SK-N-SH (cell line): Measurements from ENCODE around the gene DIPK1C. TPM values are rescaled to one million over a fixed set of nuclear protein-coding genes. Genes with fewer than 3 reads are reported as not detected.

Experiments
- CTCF ChIA-PET: fragments of 300-600, 350-600 bp; formaldehyde crosslinking; extraction: SDS; loops from one replicate; lab custom pipeline; 2021; lab: Yijun Ruan, JAX
- POLR2A ChIA-PET: fragments of 350-600 bp; sonication (Branson Sonifier 250); formaldehyde crosslinking; extraction: SDS; loops from one replicate; lab custom pipeline; 2020; ENCODE audit warnings: antibody characterized with exemption, inconsistent platforms; lab: Yijun Ruan, JAX
- DNase-seq: peaks from one replicate; pipeline ENCODE4 v3.0.0; 2012
- H2AFZ ChIP-seq: fragments of 200-600 bp; sonication (generic); 2 replicates; pipeline ENCODE4 v1.8.1; 2016; ENCODE audit warnings: antibody characterized with exemption, mild to moderate bottlenecking, low read depth
- H3F3A ChIP-seq: fragments of 200-600 bp; sonication (generic); replicated peaks from 2 replicates; pipeline ENCODE3; 2016; ENCODE audit warnings: antibody characterized with exemption, mild to moderate bottlenecking; ENCODE audit not compliant: insufficient read depth
- H3K27ac ChIP-seq, 2 experiments: fragments of 200-500 bp in 1 of 2; fragments of 200-600 bp in 1 of 2; sonication (Bioruptor generic) in 1 of 2; sonication (generic), shearing (Covaris generic) in 1 of 2; 2 replicates each; pipeline versions ENCODE4 v1.5.1 to v1.6.1; 2014 to 2016; ENCODE audit warnings: low read depth in 2 of 2, inconsistent platforms in 1 of 2, low read length in 1 of 2, mild to moderate bottlenecking in 1 of 2, mixed read lengths in 1 of 2
- H3K27me3 ChIP-seq: fragments of 200-600 bp; sonication (generic), shearing (Covaris generic); 2 replicates; pipeline ENCODE4 v1.6.1; 2016; ENCODE audit warnings: mixed run types; ENCODE audit not compliant: insufficient read depth
- H3K36me3 ChIP-seq, 2 experiments: fragments of 200-500 bp in 1 of 2; fragments of 200-600 bp in 1 of 2; sonication (Bioruptor generic) in 1 of 2; sonication (generic) in 1 of 2; replicated peaks in 1 of 2; 2 replicates each; pipeline versions ENCODE3 to v1.5.1; 2014 to 2016; ENCODE audit warnings: low read length in 1 of 2, mild to moderate bottlenecking in 1 of 2; ENCODE audit not compliant: insufficient read depth in 2 of 2, control insufficient read depth in 1 of 2
- H3K4me1 ChIP-seq, 2 experiments: fragments of 200-500 bp in 1 of 2; fragments of 200-600 bp in 1 of 2; sonication (Bioruptor generic) in 1 of 2; sonication (generic), shearing (Covaris generic) in 1 of 2; 2 replicates each; pipeline versions ENCODE4 v1.5.1 to v1.6.1; 2014 to 2016; ENCODE audit warnings: low read depth in 1 of 2, low read length in 1 of 2, mixed run types in 1 of 2; ENCODE audit not compliant: insufficient read depth in 2 of 2, control insufficient read depth in 1 of 2
- H3K4me2 ChIP-seq: fragments of 200-600 bp; sonication (generic), shearing (Covaris generic); 2 replicates; pipeline ENCODE4 v1.6.1; 2017; ENCODE audit warnings: mixed run types
- H3K4me3 ChIP-seq, 2 experiments: fragments of 200-500 bp in 1 of 2; fragments of 200-600 bp in 1 of 2; sonication (Bioruptor generic) in 1 of 2; sonication (generic), shearing (Covaris generic) in 1 of 2; 2 replicates each; pipeline versions ENCODE4 v1.5.1 to v1.8.1; 2014 to 2016; ENCODE audit warnings: low read depth in 2 of 2, inconsistent platforms in 1 of 2, low read length in 1 of 2, mild to moderate bottlenecking in 1 of 2, mixed read lengths in 1 of 2, moderate library complexity in 1 of 2
- H3K79me2 ChIP-seq: fragments of 200-600 bp; sonication (generic); 2 replicates; pipeline ENCODE4 v1.8.1; 2017; ENCODE audit warnings: mild to moderate bottlenecking; ENCODE audit not compliant: insufficient read depth
- H3K9ac ChIP-seq: fragments of 200-600 bp; sonication (generic); 2 replicates; pipeline ENCODE4 v1.6.1; 2017; ENCODE audit warnings: mixed run types
- H3K9me2 ChIP-seq: fragments of 200-600 bp; sonication (generic); 2 replicates; pipeline ENCODE4 v1.6.1; 2017; ENCODE audit warnings: mixed run types
- H3K9me3 ChIP-seq: fragments of 200-600 bp; sonication (generic); 2 replicates; pipeline ENCODE4 v1.6.1; 2017; ENCODE audit warnings: mixed run types, mild to moderate bottlenecking, moderate library complexity
- H4K20me1 ChIP-seq: fragments of 200-600 bp; sonication (generic); 2 replicates; pipeline ENCODE4 v1.6.1; 2017; ENCODE audit warnings: mild to moderate bottlenecking, mixed run types; ENCODE audit not compliant: insufficient read depth
- EP300 ChIP-seq, 2 experiments: IDR thresholded peaks; 2 replicates each; pipeline versions ENCODE4 v1.4.0 to v1.6.1; 2012; ENCODE audit warnings: borderline replicate concordance in 1 of 2, low read depth in 1 of 2, low read length in 1 of 2
- GABPA ChIP-seq: IDR thresholded peaks from 2 replicates; pipeline ENCODE4 v1.4.0; 2012; ENCODE audit warnings: low read depth, mild to moderate bottlenecking
- GATA2 ChIP-seq: sonication (generic); formaldehyde crosslinking; IDR thresholded peaks from 2 replicates; pipeline ENCODE4 v1.5.0; 2020; ENCODE audit warnings: mild to moderate bottlenecking, missing genetic modification reagents
- JUND ChIP-seq: IDR thresholded peaks from 2 replicates; pipeline ENCODE4 v1.4.0; 2012
- MXI1 ChIP-seq: IDR thresholded peaks from 2 replicates; pipeline ENCODE4 v1.6.1; 2012; ENCODE audit warnings: mild to moderate bottlenecking, low read depth, low read length, improper control_type of control experiment
- NRF1 ChIP-seq: IDR thresholded peaks from 2 replicates; pipeline ENCODE4 v1.6.1; 2012; ENCODE audit warnings: low read depth, mild to moderate bottlenecking, low read length
- POLR2AphosphoS5 ChIP-seq: IDR thresholded peaks from 2 replicates; pipeline ENCODE4 v1.6.1; 2012; ENCODE audit warnings: low read depth, low read length
- RFX5 ChIP-seq: IDR thresholded peaks from 2 replicates; pipeline ENCODE4 v1.6.1; 2012; ENCODE audit warnings: mild to moderate bottlenecking, improper control_type of control experiment, low read length
- RXRA ChIP-seq: IDR thresholded peaks from 2 replicates; pipeline ENCODE4 v1.4.0; 2012; ENCODE audit warnings: low read depth, mild to moderate bottlenecking, borderline replicate concordance
- SIN3A ChIP-seq: IDR thresholded peaks from 2 replicates; pipeline ENCODE4 v1.6.1; 2012; ENCODE audit warnings: low read depth, mild to moderate bottlenecking, low read length, moderate library complexity, borderline replicate concordance
- TAF1 ChIP-seq: IDR thresholded peaks from 2 replicates; pipeline ENCODE4 v1.6.1; 2012; ENCODE audit warnings: low read depth, mild to moderate bottlenecking, low read length, moderate library complexity, borderline replicate concordance
- WGBS: methylation state at CpG from one replicate; pipeline ENCODE4 v1.1.6; 2017; ENCODE audit warnings: low lambda C conversion rate; 5-methylcytosine and 5-hydroxymethylcytosine counted together
- polyA plus RNA-seq, 3 experiments: library from polyadenylated mRNA; depleted of rRNA; stranded (reverse); fragments of >200 nt; gene quantifications; 2 replicates each; pipeline ENCODE4 v1.2.3, GENCODE V29; 2012
- TF ChIP-seq, protein P1 (sequence below): IDR thresholded peaks from 2 replicates; pipeline ENCODE4 v1.4.0; 2012; ENCODE audit warnings: low read depth, borderline replicate concordance
- TF ChIP-seq, protein P2 (sequence below): fragments of 150-350 bp; IDR thresholded peaks from 2 replicates; pipeline ENCODE4 v1.6.1; 2016; ENCODE audit warnings: mild to moderate bottlenecking, low read depth, low read length

Gene DIPK1C
- polyA plus RNA-seq, 1 of the 3 experiments (the other 2 are of a cell fraction): not detected

DNA sequence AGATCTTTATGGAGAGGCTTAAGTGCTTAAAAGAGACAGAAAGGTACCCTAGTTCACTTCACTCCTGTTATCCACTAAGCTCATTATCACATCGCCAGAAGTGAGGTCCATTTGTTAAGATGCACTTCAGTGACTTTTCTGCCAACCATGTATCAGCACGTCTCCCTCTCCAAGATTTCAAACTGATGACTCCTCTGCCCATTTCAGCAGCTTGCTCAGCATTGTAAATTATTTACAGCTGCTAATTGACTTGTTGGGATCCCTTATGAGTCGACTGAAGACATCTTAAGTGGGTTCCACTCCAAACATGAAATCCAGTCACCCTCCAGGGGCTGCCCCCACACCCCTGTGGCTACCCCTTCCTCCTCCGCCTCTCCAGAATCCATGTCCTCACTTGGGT, 37.3 kb downstream of the DIPK1C start:
- no peak for TF ChIP-seq NRF1
- TF ChIP-seq RFX5: no peak
- no peak for TF ChIP-seq JUND
- no peak for TF ChIP-seq GABPA
- TF ChIP-seq SIN3A: no peak
- TF ChIP-seq, protein P1, sequence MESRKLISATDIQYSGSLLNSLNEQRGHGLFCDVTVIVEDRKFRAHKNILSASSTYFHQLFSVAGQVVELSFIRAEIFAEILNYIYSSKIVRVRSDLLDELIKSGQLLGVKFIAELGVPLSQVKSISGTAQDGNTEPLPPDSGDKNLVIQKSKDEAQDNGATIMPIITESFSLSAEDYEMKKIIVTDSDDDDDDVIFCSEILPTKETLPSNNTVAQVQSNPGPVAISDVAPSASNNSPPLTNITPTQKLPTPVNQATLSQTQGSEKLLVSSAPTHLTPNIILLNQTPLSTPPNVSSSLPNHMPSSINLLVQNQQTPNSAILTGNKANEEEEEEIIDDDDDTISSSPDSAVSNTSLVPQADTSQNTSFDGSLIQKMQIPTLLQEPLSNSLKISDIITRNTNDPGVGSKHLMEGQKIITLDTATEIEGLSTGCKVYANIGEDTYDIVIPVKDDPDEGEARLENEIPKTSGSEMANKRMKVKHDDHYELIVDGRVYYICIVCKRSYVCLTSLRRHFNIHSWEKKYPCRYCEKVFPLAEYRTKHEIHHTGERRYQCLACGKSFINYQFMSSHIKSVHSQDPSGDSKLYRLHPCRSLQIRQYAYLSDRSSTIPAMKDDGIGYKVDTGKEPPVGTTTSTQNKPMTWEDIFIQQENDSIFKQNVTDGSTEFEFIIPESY: no peak
- TF ChIP-seq GATA2: no peak
- no peak for TF ChIP-seq EP300 (IDR thresholded peaks at IDR 0.05; ENCODE audit: borderline replicate concordance in 1 of 2, low read depth in 1 of 2, low read length in 1 of 2)
- no peak for TF ChIP-seq TAF1
- TF ChIP-seq POLR2AphosphoS5: no peak
- no peak for TF ChIP-seq RXRA
- no peak for TF ChIP-seq MXI1
- Histone ChIP-seq H3K36me3 (no peaks in the 10 kb centered on the region), H3K4me3 (no peak overlapping the region), H3K4me2 (no peak overlapping the region), H3K9ac (no peak overlapping the region), H3K79me2 (no peaks in the 10 kb centered on the region), H4K20me1 (no peaks in the 10 kb centered on the region), H3F3A (no peaks in the 10 kb centered on the region), H3K9me3 (no peaks in the 10 kb centered on the region), H3K27ac (no peak overlapping the region), H3K9me2 (no peaks in the 10 kb centered on the region), H3K4me1 (no peaks in the 10 kb centered on the region), H2AFZ (no peak overlapping the region), H3K27me3 (peaks cover 39% of the 10 kb centered on the region; the same call in 1 of the 2 replicates)
- WGBS: 0% methylated on average over 4 of the region's 4 CpGs
- POLR2A ChIA-PET: no interaction called here
- CTCF ChIA-PET: no interaction called here
- DNase-seq: no peak

DNA sequence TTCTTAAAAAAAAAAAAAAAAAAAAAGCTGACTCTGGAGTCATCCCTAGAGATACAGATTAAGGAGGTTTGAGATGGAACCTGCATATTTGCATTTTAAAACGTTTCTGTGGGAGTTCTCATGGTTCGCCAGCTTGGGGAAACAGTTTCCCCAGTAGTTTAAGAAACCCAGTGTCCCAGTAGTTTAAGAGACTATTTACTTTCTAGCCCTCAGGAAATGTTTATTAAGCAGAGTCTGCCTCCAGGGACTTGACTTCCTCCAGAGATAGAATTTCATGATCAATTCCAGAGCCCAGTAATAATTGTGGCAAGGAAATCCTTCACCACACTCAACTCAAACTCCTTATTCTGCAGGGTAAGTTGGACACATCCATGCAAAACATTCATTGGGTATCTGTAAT, 39.1 kb downstream of the DIPK1C start:
- H3K9me3 ChIP-seq: no peaks in the 10 kb centered on the region
- no peaks in the 10 kb centered on the region for H3K36me3 ChIP-seq
- H3K27me3 ChIP-seq: peaks cover 49% of the 10 kb centered on the region
- H2AFZ ChIP-seq: no peak overlapping the region
- CTCF ChIA-PET: no interaction called here
- H3K4me1 ChIP-seq: no peaks in the 10 kb centered on the region
- 2% methylated on average over 2 of the region's 2 CpGs for WGBS
- DNase-seq: no peak
- no peak overlapping the region for H3K4me3 ChIP-seq
- no peaks in the 10 kb centered on the region for H4K20me1 ChIP-seq
- no peaks in the 10 kb centered on the region for H3F3A ChIP-seq
- TF ChIP-seq, protein P2, sequence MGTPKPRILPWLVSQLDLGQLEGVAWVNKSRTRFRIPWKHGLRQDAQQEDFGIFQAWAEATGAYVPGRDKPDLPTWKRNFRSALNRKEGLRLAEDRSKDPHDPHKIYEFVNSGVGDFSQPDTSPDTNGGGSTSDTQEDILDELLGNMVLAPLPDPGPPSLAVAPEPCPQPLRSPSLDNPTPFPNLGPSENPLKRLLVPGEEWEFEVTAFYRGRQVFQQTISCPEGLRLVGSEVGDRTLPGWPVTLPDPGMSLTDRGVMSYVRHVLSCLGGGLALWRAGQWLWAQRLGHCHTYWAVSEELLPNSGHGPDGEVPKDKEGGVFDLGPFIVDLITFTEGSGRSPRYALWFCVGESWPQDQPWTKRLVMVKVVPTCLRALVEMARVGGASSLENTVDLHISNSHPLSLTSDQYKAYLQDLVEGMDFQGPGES: no peak
- TF ChIP-seq, all 33 proteins: peak for 0
- H3K27ac ChIP-seq: no peak overlapping the region
- POLR2A ChIA-PET: no interaction called here
- H3K4me2 ChIP-seq: no peak overlapping the region
- no peak overlapping the region for H3K9ac ChIP-seq
- no peaks in the 10 kb centered on the region for H3K79me2 ChIP-seq
- H3K9me2 ChIP-seq: no peaks in the 10 kb centered on the region
